Stimulated activated CD4-positive, alpha-beta T cell treated with anti-CD3 and anti-CD28 coated beads, Interleukin-1b, Interleukin-23, amount 100 ng/mL, for 24 hours (primary cell): ENCODE measurements around the gene NDUFB10.

Source experiments
- DNase-seq, 4 experiments: peaks; one replicate each; pipeline ENCODE4 v3.0.0-alpha.2; 2020; ENCODE audit warnings: low read depth in 4 of 4, low spot score in 1 of 4

Gene NDUFB10

GRCh38 chr16:2001035-2001434 is 41.7 kb downstream of the NDUFB10 start:
- no peak for DNase-seq

GRCh38 chr16:2001456-2002355 is 42.4 kb downstream of the NDUFB10 start:
- DNase-seq = no peak

GRCh38 chr16:2002406-2003230 is 43.3 kb downstream of the NDUFB10 start:
- DNase-seq = no peak

GRCh38 chr16:2003231-2003826 is 44.0 kb downstream of the NDUFB10 start:
- no peak for DNase-seq

- DNase-seq = peak; percentile 70 to 89 (median 79)
Observed at GRCh38 chr16:2003827-2004641, 44.7 kb downstream of the NDUFB10 start.

GRCh38 chr16:2004795-2005517 is 45.6 kb downstream of the NDUFB10 start:
- DNase-seq = no peak

GRCh38 chr16:2005646-2006045 is 46.3 kb downstream of the NDUFB10 start:
- DNase-seq = no peak

GRCh38 chr16:2006317-2006716 is 47.0 kb downstream of the NDUFB10 start:
- DNase-seq = no peak

GRCh38 chr16:2007081-2007836 is 47.9 kb downstream of the NDUFB10 start:
- DNase-seq = no peak

GRCh38 chr16:2008009-2008526 is 48.7 kb downstream of the NDUFB10 start:
- DNase-seq = no peak

GRCh38 chr16:2008631-2009163 is 49.4 kb downstream of the NDUFB10 start:
- DNase-seq = no peak

- DNase-seq = no peak
Observed at GRCh38 chr16:2009164-2009711, 49.9 kb downstream of the NDUFB10 start.

GRCh38 chr16:2009791-2010510 is 50.6 kb downstream of the NDUFB10 start, which contains the start of gene ZNF598:
ZNF598 (minus strand) TSS chr16:2009821.
- DNase-seq = peak in 3 of 4 experiments; percentile 68 to 75 (median 68)
